HG02970 (cell line): Measurements from ENCODE around the gene PDC.
A peak's percentile ranks its signal among the peaks of the same experiment; 100 is the strongest.
"Not testable (repeated sequence)": the region's sequence is repeated elsewhere in the genome, so short reads cannot be mapped to it uniquely, and the experiment has no call there.

ENCODE experiments used
- ATAC-seq: cut with Tn5 transposase; IDR thresholded peaks from one replicate; pipeline ENCODE4 v1.9.1; 2021; ENCODE audit warnings: mild to moderate bottlenecking, moderate library complexity, moderate number of reproducible peaks; ENCODE audit not compliant: unreplicated experiment, low FRiP score

The PDC gene

GRCh38 chr1:186409091-186409490 is 51.8 kb downstream of the PDC start:
- ATAC-seq, result peak; percentile 75

- ATAC-seq, result no peak
Measured at GRCh38 chr1:186404454-186405051, 56.4 kb downstream of the PDC start.

GRCh38 chr1:186403632-186404031 is 57.3 kb downstream of the PDC start:
- ATAC-seq, result no peak

- ATAC-seq, result not testable (repeated sequence)
Measured at GRCh38 chr1:186401446-186401845, 59.5 kb downstream of the PDC start.
